ENCODE results near the gene BRF1.

- TF ChIP-seq, protein P1, sequence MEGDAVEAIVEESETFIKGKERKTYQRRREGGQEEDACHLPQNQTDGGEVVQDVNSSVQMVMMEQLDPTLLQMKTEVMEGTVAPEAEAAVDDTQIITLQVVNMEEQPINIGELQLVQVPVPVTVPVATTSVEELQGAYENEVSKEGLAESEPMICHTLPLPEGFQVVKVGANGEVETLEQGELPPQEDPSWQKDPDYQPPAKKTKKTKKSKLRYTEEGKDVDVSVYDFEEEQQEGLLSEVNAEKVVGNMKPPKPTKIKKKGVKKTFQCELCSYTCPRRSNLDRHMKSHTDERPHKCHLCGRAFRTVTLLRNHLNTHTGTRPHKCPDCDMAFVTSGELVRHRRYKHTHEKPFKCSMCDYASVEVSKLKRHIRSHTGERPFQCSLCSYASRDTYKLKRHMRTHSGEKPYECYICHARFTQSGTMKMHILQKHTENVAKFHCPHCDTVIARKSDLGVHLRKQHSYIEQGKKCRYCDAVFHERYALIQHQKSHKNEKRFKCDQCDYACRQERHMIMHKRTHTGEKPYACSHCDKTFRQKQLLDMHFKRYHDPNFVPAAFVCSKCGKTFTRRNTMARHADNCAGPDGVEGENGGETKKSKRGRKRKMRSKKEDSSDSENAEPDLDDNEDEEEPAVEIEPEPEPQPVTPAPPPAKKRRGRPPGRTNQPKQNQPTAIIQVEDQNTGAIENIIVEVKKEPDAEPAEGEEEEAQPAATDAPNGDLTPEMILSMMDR (IDR thresholded peaks at IDR 0.05; ENCODE audit: low read depth, low read length, poor library complexity, severe bottlenecking): no peak
- no peak for TF ChIP-seq EZH2phosphoT487 (IDR thresholded peaks at IDR 0.05; ENCODE audit: borderline replicate concordance, low read length)
Measured at GRCh38 chr14:105211758-105212089, 89.1 kb downstream of the BRF1 start.

All from DOHH2 (cell line).